ENCODE results near the gene SLC4A7.

GRCh38 chr3:27452368-27453090 is 31.7 kb downstream of the SLC4A7 start:
- no peak for TF ChIP-seq TAF1 (IDR thresholded peaks at IDR 0.05; ENCODE audit: low read depth)
- no peak for TF ChIP-seq CREB1 (IDR thresholded peaks at IDR 0.05; ENCODE audit: low read depth)
- TF ChIP-seq RAD21 (IDR thresholded peaks at IDR 0.05; ENCODE audit: low read depth), result no peak
- TF ChIP-seq FOXM1 (IDR thresholded peaks at IDR 0.05; ENCODE audit: borderline replicate concordance, low read depth), result no peak
- no peak for TF ChIP-seq MAX (IDR thresholded peaks at IDR 0.05)
- TF ChIP-seq EGR1 (IDR thresholded peaks at IDR 0.05), result no peak
- no peak for TF ChIP-seq USF1 (IDR thresholded peaks at IDR 0.05)
- no peak for TF ChIP-seq CEBPB (IDR thresholded peaks at IDR 0.05)
- no peak for TF ChIP-seq ZBTB7A (IDR thresholded peaks at IDR 0.05; ENCODE audit: low read depth)
- TF ChIP-seq EP300 (IDR thresholded peaks at IDR 0.05; ENCODE audit: borderline replicate concordance), result no peak
- no peak for TF ChIP-seq REST (IDR thresholded peaks at IDR 0.05; ENCODE audit: low read depth)
- TF ChIP-seq TEAD4 (IDR thresholded peaks at IDR 0.05), result no peak
- TF ChIP-seq NFIC (IDR thresholded peaks at IDR 0.05), result no peak

Measured in Ishikawa (cell line).